ENCODE results near the gene LINGO4.

The LINGO4 gene

GRCh38 chr1:151839457-151840403 lies 34.5 kb upstream of the LINGO4 start, which contains the start of gene C2CD4D:
C2CD4D (minus strand) TSS chr1:151839820; CDS start chr1:151838989, 831 bp downstream.
- Histone ChIP-seq H3F3A (ENCODE audit: low read depth) (no peaks in the 10 kb centered on the region), H2AFZ (ENCODE audit: low read length) (no peak within 1 kb of the TSS), H3K9me2 (replicated peaks; ENCODE audit: low read depth, low read length) (no peaks in the 10 kb centered on the region), H3K9ac (ENCODE audit: low read depth, low read length, poor library complexity, severe bottlenecking) (no peak within 1 kb of the TSS), H3K4me2 (ENCODE audit: low read depth, low read length, poor library complexity, severe bottlenecking) (no peak within 1 kb of the TSS), H3K4me3 (ENCODE audit: low read length, poor library complexity, severe bottlenecking) (no peak within 1 kb of the TSS), H3K79me2 (ENCODE audit: insufficient read depth, low read length) (no peaks in the 10 kb centered on the region), H4K20me1 (ENCODE audit: insufficient read depth, low read length, poor library complexity, severe bottlenecking) (no peaks in the 10 kb centered on the region), H3K9me3 (ENCODE audit: insufficient read depth, low read depth, low read length) (no peaks in the 10 kb centered on the region), H3K36me3 (ENCODE audit: insufficient read depth, low read length) (no peaks in the 10 kb centered on the region), H3K27me3 (ENCODE audit: insufficient read depth, low read length, poor library complexity, severe bottlenecking) (no peaks in the 10 kb centered on the region), H3K4me1 (ENCODE audit: insufficient read depth, low read length, poor library complexity, severe bottlenecking) (peaks cover 14% of the 10 kb centered on the region)
- TF ChIP-seq EZH2phosphoT487 (IDR thresholded peaks at IDR 0.05; ENCODE audit: borderline replicate concordance): no peak
- TF ChIP-seq CTCF (conservative IDR thresholded peaks at IDR 0.05; ENCODE audit: low read length): no peak

DNA sequence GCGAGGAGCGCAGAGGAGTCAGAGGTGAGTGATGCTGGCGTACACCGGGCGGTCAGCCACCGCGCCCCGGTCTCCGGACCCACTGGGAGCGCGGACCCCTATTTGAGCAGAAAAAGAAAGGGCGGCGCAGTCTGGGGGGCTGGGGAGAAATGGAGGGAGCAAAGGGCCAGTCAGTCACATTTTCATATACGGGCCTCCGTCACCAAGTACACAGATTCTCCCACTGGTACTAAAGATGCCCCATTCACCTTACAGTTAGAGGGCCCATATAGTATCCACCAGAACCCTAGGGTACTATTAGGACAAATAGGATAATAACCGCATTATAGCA lies 33.8 kb upstream of the LINGO4 start:
- no peaks in the 10 kb centered on the region for H3K27me3 ChIP-seq (ENCODE audit: insufficient read depth, low read length, poor library complexity, severe bottlenecking)
- no peaks in the 10 kb centered on the region for H3K79me2 ChIP-seq (ENCODE audit: insufficient read depth, low read length)
- H3K9ac ChIP-seq (ENCODE audit: low read depth, low read length, poor library complexity, severe bottlenecking): no peak overlapping the region
- H3K9me2 ChIP-seq (replicated peaks; ENCODE audit: low read depth, low read length): no peaks in the 10 kb centered on the region
- H3F3A ChIP-seq (ENCODE audit: low read depth): no peaks in the 10 kb centered on the region
- H4K20me1 ChIP-seq (ENCODE audit: insufficient read depth, low read length, poor library complexity, severe bottlenecking): no peaks in the 10 kb centered on the region
- H3K4me2 ChIP-seq (ENCODE audit: low read depth, low read length, poor library complexity, severe bottlenecking): no peak overlapping the region
- H3K4me1 ChIP-seq (ENCODE audit: insufficient read depth, low read length, poor library complexity, severe bottlenecking): peaks cover 16% of the 10 kb centered on the region
- H2AFZ ChIP-seq (ENCODE audit: low read length): no peak overlapping the region
- H3K9me3 ChIP-seq (ENCODE audit: insufficient read depth, low read depth, low read length): no peaks in the 10 kb centered on the region
- no peaks in the 10 kb centered on the region for H3K36me3 ChIP-seq (ENCODE audit: insufficient read depth, low read length)
- no peak overlapping the region for H3K4me3 ChIP-seq (ENCODE audit: low read length, poor library complexity, severe bottlenecking)
- no peak for TF ChIP-seq CTCF (conservative IDR thresholded peaks at IDR 0.05; ENCODE audit: low read length)
- no peak for TF ChIP-seq EZH2phosphoT487 (IDR thresholded peaks at IDR 0.05; ENCODE audit: borderline replicate concordance)

- Histone ChIP-seq H3F3A (ENCODE audit: low read depth) (no peaks in the 10 kb centered on the region), H3K4me3 (ENCODE audit: low read length, poor library complexity, severe bottlenecking) (peak overlapping the region; percentile 44), H3K79me2 (ENCODE audit: insufficient read depth, low read length) (no peaks in the 10 kb centered on the region), H3K4me2 (ENCODE audit: low read depth, low read length, poor library complexity, severe bottlenecking) (peak overlapping the region; percentile 61), H3K9me2 (replicated peaks; ENCODE audit: low read depth, low read length) (no peaks in the 10 kb centered on the region), H3K36me3 (ENCODE audit: insufficient read depth, low read length) (no peaks in the 10 kb centered on the region), H4K20me1 (ENCODE audit: insufficient read depth, low read length, poor library complexity, severe bottlenecking) (no peaks in the 10 kb centered on the region), H3K4me1 (ENCODE audit: insufficient read depth, low read length, poor library complexity, severe bottlenecking) (peaks cover 21% of the 10 kb centered on the region), H3K9ac (ENCODE audit: low read depth, low read length, poor library complexity, severe bottlenecking) (no peak overlapping the region), H2AFZ (ENCODE audit: low read length) (no peak overlapping the region; the same call in 1 of the 2 replicates), H3K27me3 (ENCODE audit: insufficient read depth, low read length, poor library complexity, severe bottlenecking) (no peaks in the 10 kb centered on the region), H3K9me3 (ENCODE audit: insufficient read depth, low read depth, low read length) (no peaks in the 10 kb centered on the region)
- TF ChIP-seq EZH2phosphoT487 (IDR thresholded peaks at IDR 0.05; ENCODE audit: borderline replicate concordance) (no peak), CTCF (conservative IDR thresholded peaks at IDR 0.05; ENCODE audit: low read length) (no peak)
These were observed 33.2 kb upstream of the LINGO4 start for GRCh38 chr1:151838222-151839081.

All from Loucy (cell line).